ENCODE measurements around the gene PLXNB2. TPM values are rescaled to one million over a fixed set of nuclear protein-coding genes. Genes with fewer than 3 reads are reported as not detected.

Gene PLXNB2
- total and polyA plus RNA-seq, 2 of the 4 experiments (the other 2 are of a cell fraction): 73.1 to 202 TPM

DNA sequence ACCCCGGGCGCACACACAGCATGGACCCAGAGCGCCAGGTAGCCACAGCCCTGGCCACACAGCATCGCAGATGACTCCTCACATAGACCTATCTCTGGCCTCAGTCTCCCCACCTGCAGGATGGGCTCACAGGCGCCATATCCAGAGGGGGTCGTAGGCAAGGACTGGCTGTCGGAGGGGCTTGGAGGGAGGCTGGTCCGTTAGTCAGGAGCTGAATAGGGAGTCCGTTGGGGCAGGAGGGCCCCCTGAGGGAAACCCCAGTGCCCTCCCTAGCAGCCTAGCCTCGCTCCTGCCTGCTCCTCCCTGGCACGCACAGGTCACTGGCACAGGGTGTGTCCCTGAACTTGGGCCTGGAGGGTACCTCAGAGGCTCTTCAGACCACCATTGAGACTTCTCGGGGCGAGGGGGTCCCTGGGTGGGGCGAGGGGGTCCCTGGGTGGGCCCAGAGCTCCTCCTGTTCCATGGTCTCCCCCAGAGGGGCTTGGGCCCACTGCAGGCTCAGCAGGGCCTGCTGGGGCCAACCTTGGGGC is 2.0 kb downstream of the PLXNB2 start:
- dilution Hi-C loops (cut with HindIII; ENCODE audit: low sequenced_read_pairs, unreplicated experiment): no loop called here
- Histone ChIP-seq H3K18ac (ENCODE audit: low read depth, low read length) (peak overlapping the region; percentile 51), H2BK5ac (ENCODE audit: low read depth, low read length, poor library complexity, severe bottlenecking) (peak overlapping the region; percentile 95), H2BK120ac (ENCODE audit: low read depth, low read length) (peak overlapping the region; percentile 91), H3K27me3 (ENCODE audit: control insufficient read depth, insufficient read depth, low read length) (no peaks in the 10 kb centered on the region), H4K20me1 (ENCODE audit: insufficient read depth, low read length) (peaks cover 59% of the 10 kb centered on the region), H2AK9ac (replicated peaks; ENCODE audit: low read depth, low read length, poor library complexity) (peak overlapping the region; percentile 95), H4K8ac (ENCODE audit: low read depth in 2 of 2, low read length in 2 of 2) (peak overlapping the region; percentile 71 to 92; a peak in 3 of 4 replicates), H4K5ac (ENCODE audit: low read depth, low read length) (peak overlapping the region; percentile 79), H3K27ac (ENCODE audit: insufficient read depth, low read length) (peak overlapping the region; percentile 96), H3K4me3 (ENCODE audit: insufficient read depth, low read depth, low read length) (peak overlapping the region; percentile 5; the same call in 1 of the 2 replicates), H3K23ac (ENCODE audit: low read depth, low read length) (peak overlapping the region; percentile 89), H2BK15ac (ENCODE audit: low read depth, low read length) (peak overlapping the region; percentile 88; the same call in 1 of the 3 replicates), H3K9me3 (ENCODE audit: control insufficient read depth, insufficient read depth, low read length) (no peaks in the 10 kb centered on the region), H3K9me1 (ENCODE audit: insufficient read depth, low read length) (peaks cover 22% of the 10 kb centered on the region), H3K79me1 (ENCODE audit: low read depth in 1 of 2, low read length in 2 of 2) (peaks cover 0 to 44% of the 10 kb centered on the region in 2 experiments; a peak in 2 of 4 replicates), H3K4ac (ENCODE audit: low read depth, low read length) (peak overlapping the region; percentile 99), H3K14ac (replicated peaks; ENCODE audit: low read depth, low read length) (peak overlapping the region; percentile 95), H3K36me3 (ENCODE audit: control insufficient read depth, insufficient read depth, low read length) (peaks cover 24% of the 10 kb centered on the region; the same call in 1 of the 2 replicates), H4K91ac (ENCODE audit: insufficient read depth, low read depth, low read length) (peak overlapping the region; percentile 97), H3K56ac (ENCODE audit: extremely low read depth, insufficient read depth, low read length) (peak overlapping the region; percentile 78), H3K9ac (ENCODE audit: low read depth, low read length) (peak overlapping the region; percentile 81), H2AFZ (replicated peaks; ENCODE audit: low read length, poor library complexity) (peak overlapping the region; percentile 53), H2BK20ac (ENCODE audit: low read depth, low read length) (peak overlapping the region; percentile 72), H3K4me2 (ENCODE audit: low read depth, low read length) (peak overlapping the region; percentile 62), H3K4me1 (ENCODE audit: control insufficient read depth, insufficient read depth, low read length) (peaks cover 63% of the 10 kb centered on the region), H2AK5ac (ENCODE audit: low read depth, low read length) (peak overlapping the region; percentile 99)
- no peak for ATAC-seq (ENCODE audit: low read depth)
- ChIA-PET POLR2A (ENCODE audit: unreplicated experiment) (interaction anchor here (1.2 kb wide), 1 partner anchor 11 kb away, joined by 6 read pairs; no protein-coding TSS in a partner anchor), CTCF (interaction anchor here (0.8 kb wide), 1 partner anchor 64 kb away, joined by 4 read pairs; no protein-coding TSS in a partner anchor)
- BruUV-seq (replicated peaks): no TSS peak
- WGBS, 2 experiments (ENCODE audit: extremely low coverage in 2 of 2, insufficient read length in 1 of 2): 22% methylated on average over 4 of the region's 14 CpGs; no CpG with 5 or more reads in 1 of the 2 experiments
- no peak for DNase-seq
- in situ Hi-C loops (cut with MboI; ENCODE audit: low sequenced_read_pairs): no loop called here
- intact Hi-C loops (cut with micrococcal nuclease): loop anchor here (5.0 kb wide), 1 partner anchor 33 kb away; the partner anchor contains the start of gene MAPK11
- TF ChIP-seq SMC3 (IDR thresholded peaks at IDR 0.05; ENCODE audit: low read depth, low read length): no peak
- no peak for TF ChIP-seq MAZ (IDR thresholded peaks at IDR 0.05; ENCODE audit: borderline replicate concordance, low read depth, low read length)
- TF ChIP-seq RFX5 (IDR thresholded peaks at IDR 0.05; ENCODE audit: low read depth, low read length): no peak
- no peak for TF ChIP-seq USF2 (IDR thresholded peaks at IDR 0.05; ENCODE audit: low read depth, low read length)
- no peak for TF ChIP-seq RCOR1 (IDR thresholded peaks at IDR 0.05; ENCODE audit: insufficient replicate concordance, low read length)
- TF ChIP-seq FOS (IDR thresholded peaks at IDR 0.05; ENCODE audit: low read depth, low read length): no peak
- no peak for TF ChIP-seq NFE2L2 (IDR thresholded peaks at IDR 0.05; ENCODE audit: low read depth, low read length)
- no peak for TF ChIP-seq MXI1 (IDR thresholded peaks at IDR 0.05; ENCODE audit: borderline replicate concordance, low read depth, low read length)
- no peak for TF ChIP-seq MAFK (IDR thresholded peaks at IDR 0.05; ENCODE audit: low read depth, low read length)
- TF ChIP-seq CEBPB (IDR thresholded peaks at IDR 0.05; ENCODE audit: low read depth, low read length): no peak
- TF ChIP-seq CHD1 (IDR thresholded peaks at IDR 0.05; ENCODE audit: low read depth, low read length): no peak
- TF ChIP-seq, protein P1, sequence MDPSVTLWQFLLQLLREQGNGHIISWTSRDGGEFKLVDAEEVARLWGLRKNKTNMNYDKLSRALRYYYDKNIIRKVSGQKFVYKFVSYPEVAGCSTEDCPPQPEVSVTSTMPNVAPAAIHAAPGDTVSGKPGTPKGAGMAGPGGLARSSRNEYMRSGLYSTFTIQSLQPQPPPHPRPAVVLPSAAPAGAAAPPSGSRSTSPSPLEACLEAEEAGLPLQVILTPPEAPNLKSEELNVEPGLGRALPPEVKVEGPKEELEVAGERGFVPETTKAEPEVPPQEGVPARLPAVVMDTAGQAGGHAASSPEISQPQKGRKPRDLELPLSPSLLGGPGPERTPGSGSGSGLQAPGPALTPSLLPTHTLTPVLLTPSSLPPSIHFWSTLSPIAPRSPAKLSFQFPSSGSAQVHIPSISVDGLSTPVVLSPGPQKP (IDR thresholded peaks at IDR 0.05; ENCODE audit: borderline replicate concordance, low read depth, low read length): no peak
- TF ChIP-seq BHLHE40 (IDR thresholded peaks at IDR 0.05; ENCODE audit: low read depth, low read length): no peak
- TF ChIP-seq CTCF (conservative IDR thresholded peaks at IDR 0.05; ENCODE audit: low read depth, low read length): no peak
- no peak for TF ChIP-seq RAD21 (IDR thresholded peaks at IDR 0.05; ENCODE audit: low read length)
